ENCODE results near the gene LEUTX.
"Not testable (repeated sequence)": the region's sequence is repeated elsewhere in the genome, so short reads cannot be mapped to it uniquely, and the experiment has no call there.

The LEUTX gene

GRCh38 chr19:39788244-39788643, 9.6 kb downstream of the LEUTX start:
- DNase-seq, result no peak

DNA sequence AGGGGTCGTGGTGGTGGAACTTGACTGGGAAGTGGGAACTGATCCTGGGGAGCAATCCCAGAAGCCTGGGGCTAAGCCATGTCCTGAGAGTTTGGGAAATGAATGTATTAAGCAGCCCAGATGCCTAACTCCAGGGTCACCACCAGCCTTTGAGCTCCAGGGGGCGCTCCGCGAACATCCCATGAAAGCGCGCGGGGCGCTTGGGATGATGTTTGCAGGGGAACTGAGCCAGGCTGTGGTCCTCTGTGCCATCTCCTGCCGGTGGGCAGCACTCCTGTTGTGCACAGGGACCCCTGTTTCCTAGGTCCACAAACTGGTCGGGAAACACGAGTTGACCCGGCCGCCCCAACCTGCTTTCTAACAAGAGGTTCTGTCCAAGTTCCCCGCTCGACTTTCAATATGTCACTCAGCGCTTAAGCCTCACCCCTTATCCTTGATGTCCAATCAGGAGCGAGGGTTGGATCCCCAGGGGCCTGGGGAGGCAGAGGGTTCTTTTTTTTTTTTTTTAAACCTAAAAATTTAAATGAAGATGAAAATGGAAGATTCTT, 14.4 kb downstream of the LEUTX start:
- no peak for DNase-seq

DNA sequence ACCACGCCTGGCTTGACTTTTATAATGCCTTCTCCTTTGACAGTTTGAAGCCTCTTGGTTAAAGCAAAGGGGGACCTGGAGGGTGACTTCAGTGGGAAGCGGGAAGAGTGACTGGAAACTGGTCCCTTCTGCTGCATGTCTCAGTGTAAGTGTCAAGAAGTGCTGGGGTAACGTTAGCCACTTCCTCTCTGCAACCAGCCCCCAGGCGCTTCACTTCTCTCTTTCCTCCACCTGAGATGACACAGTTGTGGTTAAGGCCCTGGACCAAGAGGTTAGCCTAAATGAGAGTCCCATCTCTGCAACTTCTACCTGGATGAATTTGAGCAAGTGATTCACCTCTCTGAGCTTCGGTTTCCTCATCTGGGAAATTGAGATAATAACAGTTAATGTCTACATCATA, 16.3 kb downstream of the LEUTX start:
- no peak for DNase-seq

DNA sequence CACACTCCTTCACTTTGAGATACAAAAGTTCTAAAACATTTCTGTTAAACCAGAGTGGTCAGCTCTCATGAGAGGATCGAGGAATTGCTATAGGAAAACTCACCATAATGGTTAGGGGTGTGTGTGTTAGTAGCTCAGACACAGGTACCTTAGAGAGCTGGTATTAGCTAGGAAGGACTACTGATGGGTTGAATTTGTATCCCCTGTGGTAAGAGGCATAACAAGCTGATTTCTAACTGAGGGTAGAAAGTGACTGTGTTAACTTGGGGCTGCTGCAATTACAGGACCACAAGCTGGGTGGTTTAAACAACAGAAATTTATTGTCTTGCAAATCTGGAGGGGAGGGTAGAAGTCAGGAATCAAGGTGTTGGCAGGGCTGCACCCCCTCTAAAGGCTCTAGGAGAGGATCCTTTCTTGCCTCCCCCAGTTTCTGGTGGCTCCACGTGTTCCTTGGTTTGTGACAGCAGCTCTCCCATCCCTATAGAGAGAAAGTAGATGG, 17.4 kb downstream of the LEUTX start:
- no peak for DNase-seq

DNA sequence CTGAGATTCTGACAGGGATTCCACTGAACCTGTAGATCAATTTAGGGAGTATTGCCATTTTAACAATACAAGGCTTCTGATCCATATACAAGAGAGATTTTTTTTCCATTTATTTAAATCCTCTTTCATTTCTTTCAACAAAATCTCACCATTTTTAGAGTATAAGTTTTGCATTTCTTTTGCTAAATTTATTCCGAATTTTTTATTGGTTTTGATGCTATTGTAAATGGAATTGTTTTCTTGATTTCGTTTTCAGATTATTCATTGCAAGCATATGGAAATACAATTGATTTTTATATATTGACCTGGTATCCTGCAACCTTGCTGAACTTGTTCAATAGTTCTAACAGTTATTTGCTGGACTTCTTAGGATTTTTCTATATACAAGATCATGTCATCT, 18.4 kb downstream of the LEUTX start:
- DNase-seq, result no peak

DNA sequence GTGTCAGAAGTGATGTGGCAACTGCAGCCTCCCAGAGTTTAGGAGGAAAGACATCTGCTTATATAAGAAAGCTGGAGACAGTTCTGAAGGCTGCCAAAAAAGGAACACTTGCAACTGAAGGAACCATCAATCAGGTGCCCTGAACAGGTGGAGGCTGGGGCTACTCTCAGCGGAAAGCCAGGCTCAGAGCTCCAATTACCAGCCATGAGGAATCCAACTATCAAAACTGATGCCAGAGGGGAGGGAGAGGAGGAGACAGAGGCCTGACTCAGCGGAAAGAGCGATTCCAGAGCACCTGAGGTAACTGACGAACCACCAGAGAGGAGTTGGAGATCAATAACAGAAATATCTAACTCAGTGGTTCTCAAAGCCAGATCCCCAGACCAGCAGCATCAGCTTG, 24.3 kb downstream of the LEUTX start:
- DNase-seq, result no peak

DNA sequence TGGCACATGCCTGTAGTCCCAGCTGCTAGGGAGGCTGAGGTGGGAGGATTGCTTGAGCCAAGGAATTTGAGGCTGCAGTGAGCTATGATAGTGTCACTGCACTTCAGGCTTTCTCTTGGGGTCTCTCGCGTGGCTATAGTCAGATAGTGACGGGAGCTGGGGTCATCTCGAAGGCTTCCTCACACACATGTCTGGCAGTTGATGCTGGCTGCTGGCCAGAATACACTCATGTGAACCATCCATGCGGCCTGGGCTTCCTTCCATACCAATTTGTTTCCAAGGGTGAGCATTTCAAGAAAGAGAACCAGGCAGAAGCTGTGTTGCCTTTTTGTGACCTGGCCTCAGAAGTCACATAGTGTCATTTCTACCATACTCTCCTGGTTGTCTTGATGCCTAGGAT, 26.4 kb downstream of the LEUTX start:
- DNase-seq, result no peak

- no peak for DNase-seq
Measured at GRCh38 chr19:39807846-39808364, 29.3 kb downstream of the LEUTX start.

GRCh38 chr19:39808688-39809087, 30.0 kb downstream of the LEUTX start:
- DNase-seq, result not testable (repeated sequence)

DNA sequence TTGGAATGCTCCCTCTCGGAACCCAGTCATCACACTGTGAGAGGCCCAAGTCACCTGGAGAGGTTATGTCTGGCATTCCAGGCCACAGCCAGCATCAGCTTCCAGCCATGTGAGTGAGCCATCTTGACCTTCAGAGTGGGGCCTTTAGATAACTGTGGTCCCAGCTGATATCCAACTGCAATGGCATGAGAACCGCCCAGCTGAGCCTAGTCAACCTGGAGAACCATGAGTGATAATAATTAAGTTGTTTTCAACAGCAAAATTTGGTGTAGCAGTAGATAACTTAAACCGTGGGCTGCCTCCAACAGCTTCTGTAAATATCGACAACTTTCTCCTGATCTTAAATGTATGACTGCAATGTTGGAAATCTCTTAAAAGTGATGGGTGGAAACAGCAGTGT, 30.7 kb downstream of the LEUTX start:
- DNase-seq, result no peak

DNA sequence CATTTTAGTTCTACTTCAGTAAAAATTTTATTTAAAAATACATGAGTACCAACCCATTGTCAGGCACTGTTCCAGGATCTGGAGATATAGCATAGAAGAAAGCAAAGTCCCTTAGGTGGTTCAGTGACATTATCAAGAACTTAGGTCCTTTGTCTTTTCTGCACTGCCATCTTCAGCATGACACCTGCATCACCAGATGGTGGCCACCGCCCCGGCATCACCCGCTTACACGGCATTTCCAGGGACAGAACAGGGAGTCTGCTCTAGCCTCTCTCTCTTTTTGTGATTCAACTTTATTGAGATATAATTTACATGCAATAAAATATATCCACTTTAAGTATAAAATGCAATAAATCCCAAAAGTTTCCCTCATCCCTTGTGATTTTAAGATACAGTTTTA, 31.8 kb downstream of the LEUTX start:
- DNase-seq, result no peak

- DNase-seq, result no peak
Measured at GRCh38 chr19:39811064-39811463, 32.4 kb downstream of the LEUTX start.

DNA sequence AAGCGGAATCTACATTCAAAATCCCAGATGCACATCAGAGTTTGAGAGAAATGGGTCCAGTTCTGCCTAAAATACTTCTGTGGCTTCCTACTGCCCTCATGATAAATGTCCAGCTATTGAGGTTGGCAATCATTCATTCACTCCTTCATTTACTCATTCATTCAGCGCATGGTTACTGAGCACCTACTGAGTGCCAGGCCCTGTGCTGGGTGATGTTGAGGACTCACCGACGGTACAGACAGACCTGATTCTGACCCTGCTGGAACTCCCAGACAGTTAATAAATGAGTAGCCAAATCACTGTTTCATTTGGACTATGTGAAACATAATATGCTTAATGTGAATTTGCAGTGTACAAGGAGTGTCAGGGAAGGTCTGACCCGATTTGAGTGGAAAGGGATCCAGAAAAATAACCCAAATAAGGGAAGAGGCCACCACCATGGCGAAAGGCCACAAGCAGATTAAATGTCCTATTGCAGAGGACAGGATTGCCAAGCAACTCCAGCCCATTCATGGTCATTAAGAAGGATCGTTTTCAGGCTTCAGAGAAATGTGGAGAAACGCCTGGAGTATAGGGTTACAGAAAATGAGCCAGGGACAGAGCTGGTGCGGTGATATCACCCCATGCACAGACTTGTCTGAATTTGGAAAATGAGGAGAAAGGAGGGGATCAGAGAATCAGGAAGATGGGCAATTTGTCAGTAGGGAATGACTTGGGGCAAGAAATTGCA, 34.8 kb downstream of the LEUTX start:
- DNase-seq, result no peak

GRCh38 chr19:39814111-39814510, 35.5 kb downstream of the LEUTX start:
- not testable (repeated sequence) for DNase-seq

GRCh38 chr19:39814595-39814994, 35.9 kb downstream of the LEUTX start:
- DNase-seq, result no peak

DNA sequence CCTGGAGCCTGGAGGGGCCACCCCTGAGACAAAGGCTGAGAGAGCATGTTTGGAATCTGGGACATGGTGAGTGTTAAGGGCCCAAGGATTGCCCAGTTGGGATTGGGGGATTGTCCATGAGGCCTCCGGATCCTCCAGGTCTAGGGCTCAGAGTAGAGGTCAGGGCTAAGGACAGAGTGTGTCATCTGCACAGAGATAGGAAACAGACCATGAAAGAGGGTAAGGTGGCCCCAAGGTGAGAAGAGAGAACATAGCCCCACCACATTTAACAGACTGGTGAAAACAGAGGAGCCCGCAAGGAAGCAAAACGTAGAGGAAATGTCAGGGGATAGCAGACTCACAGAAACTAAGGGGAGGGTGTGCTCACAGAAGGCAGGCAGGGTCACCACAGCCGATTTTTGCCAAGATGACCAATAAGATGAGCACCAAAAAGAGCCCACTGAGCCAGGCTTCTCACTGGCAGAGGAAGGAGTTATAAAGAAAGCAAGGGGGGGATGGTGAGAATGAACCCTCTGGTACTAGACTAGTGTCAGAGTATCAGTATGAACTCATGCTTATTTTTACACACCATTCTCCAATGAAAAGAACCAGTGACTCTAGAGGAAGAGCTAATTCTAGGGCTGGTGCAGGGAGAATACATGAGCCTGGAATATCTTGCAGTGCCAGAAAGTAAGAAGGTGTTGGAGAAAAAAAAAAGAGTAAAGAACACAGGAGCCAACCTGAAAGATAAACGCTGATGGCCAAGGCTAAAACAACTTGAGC, 37.8 kb downstream of the LEUTX start:
- DNase-seq, result no peak

GRCh38 chr19:39817888-39818561, 39.4 kb downstream of the LEUTX start:
- DNase-seq, result no peak

GRCh38 chr19:39818626-39819097, 40.0 kb downstream of the LEUTX start:
- no peak for DNase-seq

DNA sequence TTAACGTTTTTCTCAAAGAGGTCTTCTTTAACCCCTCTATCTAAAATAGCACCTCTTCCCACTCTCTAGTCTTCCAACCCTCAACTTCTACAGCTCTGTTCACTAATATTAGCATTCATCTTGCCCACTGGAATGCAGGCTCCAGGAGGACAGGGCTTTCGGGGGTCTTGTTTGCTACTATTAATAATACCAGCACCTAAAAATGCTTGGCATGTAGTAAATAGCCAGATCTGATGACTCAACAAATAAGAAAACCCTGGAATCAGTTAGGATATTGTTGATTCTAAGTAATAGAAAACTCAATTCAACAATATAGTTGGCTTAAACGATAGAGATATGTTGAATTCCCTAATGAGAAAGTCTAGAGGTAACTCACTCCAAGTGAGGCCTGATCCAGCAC, 41.1 kb downstream of the LEUTX start:
- DNase-seq, result no peak

DNA sequence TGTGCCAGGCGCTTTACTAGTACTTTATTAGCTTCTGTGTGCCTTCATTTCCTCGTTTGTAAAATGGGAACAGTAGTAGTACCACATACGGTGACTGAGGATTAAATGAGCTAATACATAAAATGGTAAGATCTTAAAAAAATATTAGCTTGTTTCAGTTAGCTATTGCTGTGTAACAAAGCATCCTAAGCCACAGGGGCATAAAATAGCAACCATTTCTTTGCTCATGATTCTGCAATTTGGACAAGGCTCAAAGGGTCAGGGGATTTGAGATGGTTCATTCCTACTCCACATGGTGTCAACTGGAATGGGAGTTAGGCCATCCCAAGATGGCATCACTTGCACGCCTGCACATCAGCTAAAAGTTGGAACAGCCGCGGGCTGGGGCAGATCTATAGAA, 42.0 kb downstream of the LEUTX start:
- no peak for DNase-seq

- DNase-seq, result no peak
Measured at GRCh38 chr19:39823686-39824085, 45.0 kb downstream of the LEUTX start.

DNA sequence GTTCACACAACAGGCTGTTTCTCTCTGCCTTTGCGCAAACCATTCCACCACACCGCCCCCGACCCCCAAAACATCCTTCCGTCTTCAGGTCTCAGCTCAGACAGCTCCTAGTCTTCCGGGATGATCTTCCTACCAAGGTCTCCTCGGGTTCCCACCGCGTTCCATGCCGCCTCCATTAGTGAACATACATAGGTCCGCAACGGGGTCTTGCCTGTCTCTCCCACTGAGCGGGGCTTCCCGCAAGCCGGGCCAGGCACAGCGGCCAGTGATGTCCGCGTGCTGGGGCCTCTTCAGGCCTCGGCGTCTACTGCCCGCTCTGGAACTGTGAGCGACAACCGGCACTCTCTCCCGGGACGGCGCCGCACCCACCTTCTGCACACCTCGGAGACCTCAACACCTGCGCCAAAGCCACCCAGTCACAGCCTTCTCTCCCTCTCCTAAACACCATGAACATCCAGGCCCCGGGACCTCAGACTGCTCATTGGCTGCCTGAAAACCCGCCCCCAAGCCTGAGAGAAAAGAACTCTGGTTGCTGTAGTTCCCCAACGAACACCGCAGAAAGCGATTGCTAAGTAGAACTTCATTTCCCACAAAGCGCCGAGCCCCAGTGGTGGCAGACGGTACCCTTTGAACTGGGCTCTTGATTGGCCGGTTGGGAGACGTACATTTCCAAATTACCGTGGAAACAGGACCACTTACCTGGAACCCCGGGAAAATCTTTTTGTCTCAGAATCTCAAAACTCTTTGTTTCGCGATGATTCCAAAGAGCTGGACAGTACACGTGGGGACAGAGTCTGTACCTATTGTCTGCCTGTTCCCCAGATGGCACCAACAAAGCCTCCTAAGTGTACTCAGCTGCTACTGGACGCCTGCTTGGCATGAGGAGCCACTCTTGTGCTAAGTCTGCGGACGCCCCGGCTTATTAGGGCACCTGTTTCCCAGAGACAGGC, 45.8 kb downstream of the LEUTX start:
- DNase-seq, result peak; percentile 91 to 95

Data from cerebellar nuclear complex (tissue), 1 donor.